Tibial nerve (tissue), 4 donors: Measurements from ENCODE around the gene PTGES3L. TPM values are rescaled to one million over a fixed set of nuclear protein-coding genes. Genes with fewer than 3 reads are reported as not detected.
A peak's percentile ranks its signal among the peaks of the same experiment; 100 is the strongest.
"Not testable (repeated sequence)": the region's sequence is repeated elsewhere in the genome, so short reads cannot be mapped to it uniquely, and the experiment has no call there.

Experiments
- DNase-seq, 2 donors: peaks; one replicate each; pipeline ENCODE4 v3.0.0-alpha.2; 2019; ENCODE audit warnings: low spot score in 2 of 2
- H3K27ac ChIP-seq, 4 donors: fragments of 200-600 bp; sonication (generic) in 3 of 4; one replicate each; pipeline ENCODE4 v1.5.1; 2017 to 2019; ENCODE audit warnings: mild to moderate bottlenecking in 1 of 4
- H3K27me3 ChIP-seq, 2 donors: fragments of 200-600 bp; sonication (generic) in 1 of 2; one replicate each; pipeline versions ENCODE4 v1.5.1 to v1.6.0; 2017 to 2019
- H3K36me3 ChIP-seq, 3 donors: fragments of 200-600 bp; sonication (generic); one replicate each; pipeline ENCODE4 v1.5.1; 2018 to 2019
- H3K4me1 ChIP-seq, 4 donors: fragments of 200-600 bp; sonication (generic) in 3 of 4; one replicate each; pipeline ENCODE4 v1.5.1; 2017 to 2019
- H3K4me3 ChIP-seq, 4 donors: fragments of 200-600 bp; sonication (generic) in 3 of 4; one replicate each; pipeline ENCODE4 v1.5.1; 2017 to 2019; ENCODE audit warnings: mild to moderate bottlenecking in 1 of 4, moderate library complexity in 1 of 4
- H3K9me3 ChIP-seq, 4 donors: fragments of 200-600 bp; sonication (generic) in 3 of 4; one replicate each; pipeline ENCODE4 v1.5.1; 2017 to 2019
- CTCF ChIP-seq, 5 experiments: fragments of 200-600 bp in 3 of 5; fragments of 450-650 bp in 2 of 5; sonication (generic) in 3 of 5; IDR thresholded peaks; one replicate each; pipeline ENCODE4 v1.5.1; 2016 to 2019; ENCODE audit warnings: antibody characterized with exemption in 5 of 5, mild to moderate bottlenecking in 3 of 5, moderate library complexity in 2 of 5
- EP300 ChIP-seq, 2 donors: sonication (generic); formaldehyde crosslinking; IDR thresholded peaks; one replicate each; pipeline ENCODE4 v1.6.1; 2017; ENCODE audit warnings: antibody characterized with exemption in 2 of 2, mild to moderate bottlenecking in 1 of 2
- POLR2A ChIP-seq, 2 donors: fragments of 450-650 bp; IDR thresholded peaks; one replicate each; pipeline ENCODE4 v1.6.1; 2017; ENCODE audit warnings: antibody characterized with exemption in 2 of 2, mild to moderate bottlenecking in 2 of 2, moderate library complexity in 2 of 2
- WGBS, 2 donors: methylation state at CpG; one replicate each; pipeline ENCODE4 v1.1.5; 2018; 5-methylcytosine and 5-hydroxymethylcytosine counted together
- total RNA-seq, 4 donors: library from RNA; depleted of rRNA; stranded (reverse); fragments of >200 nt; gene quantifications; one replicate each; pipeline ENCODE4 v1.1.0, GENCODE V29; 2016

The PTGES3L gene
- total RNA-seq, 4 donors from 2014 or later: not detected

GRCh38 chr17:42982266-42982665 lies 2.4 kb upstream of the PTGES3L start:
- no peak for TF ChIP-seq EP300 (IDR thresholded peaks at IDR 0.05)
- TF ChIP-seq POLR2A (IDR thresholded peaks at IDR 0.05): no peak
- no peak for TF ChIP-seq CTCF (IDR thresholded peaks at IDR 0.05)
- Histone ChIP-seq H3K4me1 (peaks cover 0 to 28% (median 17%) of the 10 kb centered on the region in 4 donors), H3K36me3 (peaks cover 0 to 15% (median 2%) of the 10 kb centered on the region in 3 donors), H3K9me3 (no peaks in the 10 kb centered on the region), H3K27me3 (no peaks in the 10 kb centered on the region), H3K27ac (no peak overlapping the region), H3K4me3 (no peak overlapping the region)
- no peak for DNase-seq

- Histone ChIP-seq H3K27ac (peak overlapping the region; percentile 2 to 86 (median 79)), H3K36me3 (peaks cover 0 to 6% (median 0%) of the 10 kb centered on the region in 3 donors), H3K27me3 (no peaks in the 10 kb centered on the region), H3K4me3 (peak overlapping the region; percentile 58 to 92 (median 82)), H3K9me3 (no peaks in the 10 kb centered on the region), H3K4me1 (peaks cover 0 to 25% (median 17%) of the 10 kb centered on the region in 4 donors)
- DNase-seq: no peak
- peak in 1 of 5 experiments; percentile 17 for TF ChIP-seq CTCF (IDR thresholded peaks at IDR 0.05)
- TF ChIP-seq POLR2A (IDR thresholded peaks at IDR 0.05): no peak
- no peak for TF ChIP-seq EP300 (IDR thresholded peaks at IDR 0.05)
- 0 to 1% methylated on average over 15 to 36 of the region's 67 CpGs for WGBS, 2 donors
Observed at GRCh38 chr17:42980766-42981397, 1.0 kb upstream of the PTGES3L start.

- H3K27ac ChIP-seq: peak within 1 kb of the TSS; percentile 2 to 86 (median 79)
- TF ChIP-seq EP300 (IDR thresholded peaks at IDR 0.05): peak; percentile 44 to 71
- TF ChIP-seq POLR2A (IDR thresholded peaks at IDR 0.05): peak in 1 of 2 donors; percentile 42
- peak in 1 of 5 experiments; percentile 23 for TF ChIP-seq CTCF (IDR thresholded peaks at IDR 0.05)
- DNase-seq: peak; percentile 86 to 90
- peak within 1 kb of the TSS; percentile 58 to 92 (median 82) for H3K4me3 ChIP-seq
- 0 to 1% methylated on average over 22 to 39 of the region's 39 CpGs for WGBS, 2 donors
- H3K36me3 ChIP-seq: peaks cover 0 to 5% (median 0%) of the 10 kb centered on the region in 3 donors
- H3K9me3 ChIP-seq: no peaks in the 10 kb centered on the region
- H3K27me3 ChIP-seq: no peaks in the 10 kb centered on the region
- H3K4me1 ChIP-seq: peaks cover 0 to 25% (median 17%) of the 10 kb centered on the region in 4 donors
Observed at GRCh38 chr17:42980274-42980765, 440 bp upstream of the PTGES3L start, which contains the start of gene RUNDC1. Gene RUNDC1 (plus strand): TSS chr17:42980565. CDS start chr17:42980577, 12 bp downstream.

GRCh38 chr17:42975701-42976100 lies 4.2 kb downstream of the PTGES3L start:
- not testable (repeated sequence) for H3K9me3 ChIP-seq, H3K36me3 ChIP-seq, H3K27ac ChIP-seq, H3K27me3 ChIP-seq, H3K4me3 ChIP-seq, DNase-seq, H3K4me1 ChIP-seq
- 85 to 90% methylated on average over 16 of the region's 16 CpGs for WGBS, 2 donors

- Histone ChIP-seq H3K27me3 (no peaks in the 10 kb centered on the region), H3K4me1 (peaks cover 0 to 10% (median 3%) of the 10 kb centered on the region in 4 donors), H3K27ac (no peak overlapping the region), H3K36me3 (no peaks in the 10 kb centered on the region), H3K4me3 (no peak overlapping the region), H3K9me3 (no peaks in the 10 kb centered on the region)
- no peak for DNase-seq
- WGBS, 2 donors: 45 to 46% methylated on average over 2 of the region's 2 CpGs
- TF ChIP-seq POLR2A (IDR thresholded peaks at IDR 0.05) (no peak), CTCF (IDR thresholded peaks at IDR 0.05) (no peak), EP300 (IDR thresholded peaks at IDR 0.05) (no peak)
Observed at GRCh38 chr17:42975265-42975664, 4.6 kb downstream of the PTGES3L start.

GRCh38 chr17:42973323-42973722 lies 6.6 kb downstream of the PTGES3L start:
- H3K27ac ChIP-seq, H3K9me3 ChIP-seq, H3K4me1 ChIP-seq, DNase-seq, H3K27me3 ChIP-seq, H3K4me3 ChIP-seq, H3K36me3 ChIP-seq: not testable (repeated sequence)
- 35% methylated on average over 5 of the region's 18 CpGs; no CpG with 5 or more reads in 1 of the 2 donors for WGBS, 2 donors
